Liver (tissue), 9 donors: Measurements from ENCODE around the gene LBP. TPM values are rescaled to one million over a fixed set of nuclear protein-coding genes. Genes with fewer than 3 reads are reported as not detected.

Experiments used
- DNase-seq: peaks from one replicate; pipeline ENCODE4 v3.0.0-alpha.2; 2017; ENCODE audit warnings: low spot score
- H3K27ac ChIP-seq, 2 donors: one replicate each; pipeline ENCODE4 v1.7.0; 2013; ENCODE audit warnings: inconsistent platforms in 2 of 2, low read length in 2 of 2, control low read depth in 1 of 2, low read depth in 1 of 2, mild to moderate bottlenecking in 1 of 2
- H3K27me3 ChIP-seq, 4 donors: one replicate each; pipeline versions ENCODE4 v1.6.1 to v1.7.0; 2013; ENCODE audit warnings: low read length in 3 of 4, inconsistent platforms in 1 of 4, mild to moderate bottlenecking in 1 of 4, moderate library complexity in 1 of 4; ENCODE audit not compliant: control insufficient read depth in 4 of 4, insufficient read depth in 4 of 4
- H3K36me3 ChIP-seq, 4 donors: one replicate each; pipeline versions ENCODE4 v1.6.1 to v1.7.0; 2013; ENCODE audit warnings: low read length in 3 of 4, mild to moderate bottlenecking in 3 of 4, low read depth in 1 of 4, moderate library complexity in 1 of 4; ENCODE audit not compliant: control insufficient read depth in 4 of 4, insufficient read depth in 3 of 4
- H3K4me1 ChIP-seq, 4 donors: one replicate each; pipeline versions ENCODE4 v1.6.1 to v1.7.0; 2013; ENCODE audit warnings: low read length in 3 of 4, mild to moderate bottlenecking in 3 of 4, moderate library complexity in 1 of 4; ENCODE audit not compliant: control insufficient read depth in 4 of 4, insufficient read depth in 4 of 4
- H3K4me3 ChIP-seq, 3 donors: one replicate each; pipeline versions ENCODE4 v1.6.1 to v1.7.0; 2013; ENCODE audit warnings: low read length in 3 of 3, control low read depth in 1 of 3, low read depth in 1 of 3, mild to moderate bottlenecking in 1 of 3
- H3K9ac ChIP-seq, 2 donors: one replicate each; pipeline ENCODE4 v1.7.0; 2013; ENCODE audit warnings: low read length in 2 of 2, mild to moderate bottlenecking in 2 of 2, moderate library complexity in 2 of 2, control low read depth in 1 of 2, low read depth in 1 of 2
- H3K9me3 ChIP-seq, 4 donors: one replicate each; pipeline versions ENCODE4 v1.6.1 to v1.7.0; 2013; ENCODE audit warnings: low read length in 3 of 4; ENCODE audit not compliant: control insufficient read depth in 4 of 4
- ATF3 ChIP-seq: IDR thresholded peaks from 2 replicates; pipeline ENCODE4 v1.6.1; 2016; ENCODE audit warnings: antibody characterized with exemption
- CTCF ChIP-seq: fragments of 150-350 bp; IDR thresholded peaks from 2 replicates; pipeline ENCODE4 v1.5.1; 2017; ENCODE audit warnings: improper control_type of control experiment, low read depth, low read length; ENCODE audit not compliant: missing input control
- EGR1 ChIP-seq, 2 donors: IDR thresholded peaks; 2 replicates each; pipeline ENCODE4 v1.6.1; 2016 to 2018; ENCODE audit warnings: antibody characterized with exemption in 2 of 2, low read depth in 2 of 2
- FOXA1 ChIP-seq: IDR thresholded peaks from 2 replicates; pipeline ENCODE4 v1.6.1; 2016; ENCODE audit warnings: antibody characterized with exemption
- FOXA2 ChIP-seq: IDR thresholded peaks from 2 replicates; pipeline ENCODE4 v1.6.1; 2016; ENCODE audit warnings: antibody characterized with exemption
- GABPA ChIP-seq, 2 donors: IDR thresholded peaks in 1 of 2; conservative IDR thresholded peaks in 1 of 2; 2 replicates each; pipeline ENCODE4 v1.6.1; 2016; ENCODE audit warnings: antibody characterized with exemption in 2 of 2, mild to moderate bottlenecking in 1 of 2, moderate library complexity in 1 of 2
- HNF4A ChIP-seq, 2 donors: conservative IDR thresholded peaks; 2 replicates each; pipeline ENCODE4 v1.6.1; 2016; ENCODE audit warnings: antibody characterized with exemption in 2 of 2, mild to moderate bottlenecking in 2 of 2
- HNF4G ChIP-seq: IDR thresholded peaks from 2 replicates; pipeline ENCODE4 v1.6.1; 2016; ENCODE audit warnings: antibody characterized with exemption
- JUND ChIP-seq, 2 donors: IDR thresholded peaks; 2 replicates each; pipeline ENCODE4 v1.6.1; 2016; ENCODE audit warnings: antibody characterized with exemption in 2 of 2
- MAX ChIP-seq: IDR thresholded peaks from 2 replicates; pipeline ENCODE4 v1.6.1; 2016; ENCODE audit warnings: antibody characterized with exemption
- NR2F2 ChIP-seq: IDR thresholded peaks from 2 replicates; pipeline ENCODE4 v1.6.1; 2016; ENCODE audit warnings: antibody characterized with exemption
- RAD21 ChIP-seq, 2 donors: IDR thresholded peaks; 2 replicates each; pipeline ENCODE4 v1.6.1; 2016; ENCODE audit warnings: antibody characterized with exemption in 2 of 2, mild to moderate bottlenecking in 2 of 2
- REST ChIP-seq: IDR thresholded peaks from 2 replicates; pipeline ENCODE4 v1.6.1; 2016; ENCODE audit warnings: antibody characterized with exemption, mild to moderate bottlenecking
- RXRA ChIP-seq, 2 donors: IDR thresholded peaks; 2 replicates each; pipeline ENCODE4 v1.6.1; 2017 to 2018; ENCODE audit warnings: antibody characterized with exemption in 2 of 2, mild to moderate bottlenecking in 1 of 2
- SP1 ChIP-seq: IDR thresholded peaks from 2 replicates; pipeline ENCODE4 v1.6.1; 2018; ENCODE audit warnings: antibody characterized with exemption, mild to moderate bottlenecking
- TAF1 ChIP-seq: conservative IDR thresholded peaks from 2 replicates; pipeline ENCODE4 v1.6.1; 2016; ENCODE audit warnings: antibody characterized with exemption, mild to moderate bottlenecking
- YY1 ChIP-seq: IDR thresholded peaks from 2 replicates; pipeline ENCODE4 v1.6.1; 2016; ENCODE audit warnings: antibody characterized with exemption, mild to moderate bottlenecking
- ZBTB33 ChIP-seq: IDR thresholded peaks from 2 replicates; pipeline ENCODE4 v1.6.1; 2016; ENCODE audit warnings: antibody characterized with exemption
- WGBS: extraction: QIAGEN DNeasy Blood & Tissue Kit; methylation state at CpG from one replicate; pipeline ENCODE4 v1.1.7; 2013; 5-methylcytosine and 5-hydroxymethylcytosine counted together
- polyA plus RNA-seq, 2 donors: library from polyadenylated mRNA; stranded (reverse) in 1 of 2; unstranded in 1 of 2; fragments of 200-250 nt in 1 of 2; fragments of >200 nt in 1 of 2; fragmentation: Nextera tagmentation in 1 of 2; extraction: Ambion mirVana in 1 of 2; gene quantifications; one replicate each; pipeline versions ENCODE4 v1.2.1 to v1.2.3, GENCODE V29; 2013 to 2015
- total RNA-seq, 2 donors: library from RNA; depleted of rRNA; stranded (reverse); fragments of >200 nt; gene quantifications; one replicate each; pipeline ENCODE4 v1.2.3, GENCODE V29; 2014
- donor health status: healthy.
- donor health status: healthy.
- donor health status: healthy.
- donor health status: healthy.
- donor health status: healthy.

The LBP gene
- total and polyA plus RNA-seq, 4 donors, result 561 to 1,485 (median 1,083) TPM

- TF ChIP-seq NR2F2 (no peak), FOXA2 (no peak), TAF1 (no peak)
These were observed 37.8 kb upstream of the LBP start (continued) for GRCh38 chr20:38308447-38308846.

GRCh38 chr20:38311091-38311490 lies 35.2 kb upstream of the LBP start:
- WGBS, result 88% methylated on average over 3 of the region's 3 CpGs
- H3K9me3 ChIP-seq, result no peaks in the 10 kb centered on the region
- H3K4me3 ChIP-seq, result no peak overlapping the region
- no peak for DNase-seq
- H3K27ac ChIP-seq, result no peak overlapping the region
- no peaks in the 10 kb centered on the region for H3K27me3 ChIP-seq
- H3K4me1 ChIP-seq, result no peaks in the 10 kb centered on the region
- TF ChIP-seq NR2F2 (no peak), HNF4G (no peak), EGR1 (IDR thresholded peaks at IDR 0.05; ENCODE audit: low read depth in 2 of 2) (no peak), TAF1 (no peak), FOXA1 (no peak), REST (no peak), RAD21 (IDR thresholded peaks at IDR 0.05) (no peak), MAX (no peak), YY1 (no peak), JUND (IDR thresholded peaks at IDR 0.05) (no peak), SP1 (no peak), HNF4A (conservative IDR thresholded peaks at IDR 0.05) (no peak), ATF3 (no peak), GABPA (IDR thresholded peaks at IDR 0.05 in 1 of 2, conservative IDR thresholded peaks at IDR 0.05 in 1 of 2) (no peak), RXRA (IDR thresholded peaks at IDR 0.05) (no peak), FOXA2 (no peak), CTCF (no peak), ZBTB33 (no peak)
- H3K9ac ChIP-seq, result no peak overlapping the region
- no peaks in the 10 kb centered on the region for H3K36me3 ChIP-seq
